Hematopoietic multipotent progenitor cell treated with erythropoietin and hydrocortisone succinate and interleukin-3 and kit ligand, for 17 days (in vitro differentiated cells): ENCODE measurements around the gene ST7.
"Not testable (repeated sequence)": the region's sequence is repeated elsewhere in the genome, so short reads cannot be mapped to it uniquely, and the experiment has no call there.

ENCODE experiments used
- DNase-seq: peaks from one replicate; pipeline ENCODE4 v3.0.0-alpha.2; 2015; ENCODE audit warnings: low spot score

ST7 gene

DNA sequence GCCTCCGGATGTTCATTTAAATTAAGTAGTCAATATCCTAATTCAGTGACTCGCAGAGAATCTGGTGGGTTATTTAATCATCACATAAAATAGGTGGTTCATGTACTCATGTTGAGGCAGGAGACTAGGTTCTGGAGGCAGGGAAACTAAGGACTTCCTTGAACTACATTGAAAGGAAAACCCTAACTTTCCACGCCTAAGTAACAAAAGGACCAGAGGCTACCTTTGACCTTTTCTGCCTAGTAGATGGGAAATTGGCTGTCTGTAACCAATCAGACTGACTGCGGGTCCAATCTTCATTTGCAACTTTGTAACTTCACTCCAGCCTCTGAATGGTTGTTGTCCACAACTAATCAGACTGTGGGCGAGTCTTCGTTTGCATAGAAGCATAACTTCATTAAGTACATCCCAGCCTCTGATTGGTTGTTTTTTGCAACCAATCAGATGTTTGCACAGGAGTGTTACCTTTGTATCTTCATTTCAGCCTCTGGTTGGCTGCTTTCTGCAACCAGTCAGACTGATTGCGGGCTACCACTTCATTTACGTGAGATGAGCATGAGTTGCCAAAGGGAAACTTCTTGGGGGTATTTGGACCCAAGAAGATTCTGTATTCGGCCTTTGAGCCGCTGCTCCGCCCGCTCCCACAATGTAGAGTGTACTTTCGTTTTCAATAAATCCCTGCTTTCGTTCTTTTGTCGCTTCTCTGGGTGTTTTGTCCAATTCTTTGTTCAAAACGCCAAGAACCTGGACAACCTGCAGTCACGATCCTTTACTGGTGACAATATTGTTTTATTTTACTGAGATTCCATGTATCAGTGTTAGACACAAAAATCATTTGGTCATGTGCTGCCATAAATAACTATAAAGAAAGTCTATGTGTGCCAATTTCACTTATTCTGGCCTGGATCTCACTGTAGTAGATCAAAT is 1.7 kb upstream of the ST7 start:
- DNase-seq = peak; percentile 60

GRCh38 chr7:116952635-116953371 is 498 bp upstream of the ST7 start:
- peak; percentile 45 for DNase-seq

- peak; percentile 47 for DNase-seq
Measured at GRCh38 chr7:116953906-116954838, 871 bp downstream of the ST7 start.

DNA sequence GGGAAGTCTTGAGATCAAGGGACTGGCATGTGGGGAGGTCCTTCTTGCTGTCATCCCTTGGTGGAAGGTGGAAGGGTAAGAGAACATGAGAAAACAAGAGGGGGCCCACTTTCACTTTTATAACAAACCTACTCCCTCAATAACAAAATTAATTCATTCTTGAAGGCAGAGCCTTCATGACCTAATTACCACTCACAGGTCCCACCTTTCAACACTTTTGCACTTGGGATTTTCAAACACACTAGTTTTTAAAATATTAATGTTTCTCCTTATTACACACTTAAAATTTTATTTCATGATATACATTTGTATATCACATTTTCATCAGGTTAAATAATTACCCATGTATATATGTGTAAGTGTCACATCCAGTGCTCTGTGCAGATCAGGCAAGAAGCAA is 2.0 kb downstream of the ST7 start:
- no peak for DNase-seq

DNA sequence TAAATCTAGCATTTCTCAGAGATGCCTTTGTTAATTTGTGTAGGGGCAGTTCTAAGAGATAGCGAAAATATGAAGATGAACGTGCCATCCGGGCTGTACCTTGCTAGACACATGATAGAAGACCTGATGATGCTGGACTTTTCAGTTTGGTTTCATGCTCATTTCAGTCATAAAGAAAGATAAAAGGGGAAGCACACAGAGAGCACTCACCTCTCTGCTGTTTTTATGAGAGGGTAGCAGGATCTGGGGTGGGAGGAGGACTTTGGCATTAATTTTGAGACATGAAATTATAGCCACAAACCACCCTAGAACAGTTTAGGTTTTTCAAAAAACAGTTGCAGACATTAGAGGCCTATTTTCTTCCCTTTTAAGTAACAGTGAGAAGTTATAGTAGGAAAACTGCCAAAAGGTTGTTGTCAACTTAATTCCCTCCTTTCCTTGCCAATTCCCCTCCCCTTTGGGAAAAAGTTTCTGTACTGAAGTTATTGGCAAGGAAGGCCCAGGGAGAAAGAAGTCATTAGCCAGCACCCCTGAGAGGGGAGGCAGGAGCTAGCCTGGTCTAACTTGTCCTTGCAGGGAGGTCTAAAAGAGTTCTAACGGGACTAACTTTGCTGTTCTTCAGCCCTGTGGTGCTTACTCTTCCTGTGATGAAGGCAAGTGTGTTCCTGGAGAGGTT is 2.6 kb downstream of the ST7 start:
- peak; percentile 25 for DNase-seq

GRCh38 chr7:116956477-116956804 is 3.1 kb downstream of the ST7 start:
- no peak for DNase-seq

- no peak for DNase-seq
Measured at GRCh38 chr7:116957874-116958273, 4.6 kb downstream of the ST7 start.

GRCh38 chr7:116961966-116962673 is 8.8 kb downstream of the ST7 start:
- DNase-seq = not testable (repeated sequence)

DNA sequence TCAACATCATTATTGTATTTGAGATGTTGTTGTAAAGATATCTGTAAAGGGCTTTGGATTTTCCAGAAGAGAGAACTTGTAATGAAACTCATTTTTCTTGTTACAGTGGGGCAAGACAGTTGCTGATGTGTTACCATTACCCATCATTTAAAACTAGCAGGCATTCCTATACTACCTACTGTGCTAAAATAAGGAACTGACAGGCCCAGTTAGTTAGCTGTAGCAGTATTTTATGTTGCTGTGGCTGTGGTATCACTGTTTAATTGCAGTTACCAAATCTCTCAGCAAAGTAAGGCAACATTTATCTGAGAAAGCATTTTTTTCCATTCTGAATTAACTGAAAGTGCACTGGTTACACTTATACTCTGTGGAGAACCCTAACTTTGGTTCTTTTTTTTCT is 9.9 kb downstream of the ST7 start:
- no peak for DNase-seq

- no peak for DNase-seq
Measured at GRCh38 chr7:116966601-116967000, 13.3 kb downstream of the ST7 start.

DNA sequence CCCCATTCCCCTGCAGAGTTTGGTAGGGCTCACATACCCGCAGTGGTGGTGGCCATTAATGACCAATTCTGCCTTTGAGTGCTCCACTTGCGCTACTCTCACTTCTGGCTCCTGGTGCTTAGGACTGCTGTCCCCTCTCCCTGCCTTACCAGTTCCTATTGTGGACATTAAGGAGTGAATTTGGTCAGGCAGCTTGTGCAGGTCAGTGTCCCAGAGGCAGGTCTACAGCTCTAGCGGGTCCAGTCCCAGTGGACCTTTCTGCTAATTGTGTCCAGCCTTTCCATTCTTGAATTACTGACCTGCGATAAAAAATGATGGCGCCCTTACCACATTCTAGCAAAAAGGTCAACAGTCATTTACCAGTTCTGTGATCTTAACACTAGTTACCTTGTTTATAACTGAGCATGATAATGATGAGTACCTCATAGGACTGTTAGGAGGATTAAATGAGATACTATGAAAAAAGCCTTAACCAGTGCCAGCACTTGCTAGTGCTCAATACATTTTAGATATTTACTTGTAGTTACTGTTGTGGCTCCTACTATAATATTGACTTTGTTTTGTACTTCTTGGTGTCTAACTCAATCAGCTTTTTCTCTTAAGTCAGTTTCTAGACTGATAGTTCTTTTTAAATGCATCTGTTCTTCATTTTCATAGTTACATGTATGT is 14.1 kb downstream of the ST7 start:
- no peak for DNase-seq

GRCh38 chr7:116967983-116968382 is 14.7 kb downstream of the ST7 start:
- DNase-seq = no peak

DNA sequence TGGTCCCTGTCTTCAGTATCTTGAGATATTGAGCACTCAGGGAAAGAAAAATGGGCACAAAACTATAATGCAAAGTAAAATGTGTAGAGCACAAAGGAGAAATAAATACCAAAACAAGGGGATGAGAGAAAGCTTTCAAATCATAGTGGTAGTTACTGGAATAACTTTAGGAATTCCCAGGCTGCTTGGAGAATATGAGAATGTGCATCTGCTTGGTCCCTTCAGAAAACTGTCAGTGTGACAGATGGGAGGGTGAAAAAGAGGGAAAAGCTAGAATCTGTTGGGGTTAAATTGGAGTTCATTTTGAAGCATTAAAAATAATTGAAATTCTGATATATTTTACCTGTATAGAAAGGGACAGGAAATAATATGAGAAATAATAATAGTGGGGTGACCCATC is 15.3 kb downstream of the ST7 start:
- no peak for DNase-seq

DNA sequence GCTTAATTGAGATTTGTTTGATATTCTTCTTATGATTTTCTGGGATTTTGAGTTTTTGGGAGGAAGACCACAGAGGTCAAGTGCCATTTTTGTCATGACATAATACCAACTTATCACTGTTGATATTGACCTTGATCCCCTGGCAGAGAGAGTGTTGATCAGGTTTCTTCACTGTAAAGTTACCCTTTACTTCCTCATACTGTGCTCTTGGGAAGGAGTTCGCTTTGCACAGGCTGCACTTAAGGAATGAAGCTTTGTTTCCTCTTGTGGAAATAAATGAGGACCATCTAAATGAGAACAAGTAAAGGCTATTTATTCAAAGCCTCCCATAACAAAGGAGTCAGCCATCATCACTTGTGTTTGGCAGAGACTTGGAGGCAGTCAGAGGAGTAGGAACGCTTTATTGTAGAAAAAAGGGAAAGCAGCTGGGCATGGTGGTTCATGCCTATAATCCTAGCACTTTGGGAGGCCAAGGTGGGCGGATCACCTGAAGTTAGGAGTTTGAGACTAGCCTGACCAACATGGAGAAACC is 16.1 kb downstream of the ST7 start:
- DNase-seq = no peak

DNA sequence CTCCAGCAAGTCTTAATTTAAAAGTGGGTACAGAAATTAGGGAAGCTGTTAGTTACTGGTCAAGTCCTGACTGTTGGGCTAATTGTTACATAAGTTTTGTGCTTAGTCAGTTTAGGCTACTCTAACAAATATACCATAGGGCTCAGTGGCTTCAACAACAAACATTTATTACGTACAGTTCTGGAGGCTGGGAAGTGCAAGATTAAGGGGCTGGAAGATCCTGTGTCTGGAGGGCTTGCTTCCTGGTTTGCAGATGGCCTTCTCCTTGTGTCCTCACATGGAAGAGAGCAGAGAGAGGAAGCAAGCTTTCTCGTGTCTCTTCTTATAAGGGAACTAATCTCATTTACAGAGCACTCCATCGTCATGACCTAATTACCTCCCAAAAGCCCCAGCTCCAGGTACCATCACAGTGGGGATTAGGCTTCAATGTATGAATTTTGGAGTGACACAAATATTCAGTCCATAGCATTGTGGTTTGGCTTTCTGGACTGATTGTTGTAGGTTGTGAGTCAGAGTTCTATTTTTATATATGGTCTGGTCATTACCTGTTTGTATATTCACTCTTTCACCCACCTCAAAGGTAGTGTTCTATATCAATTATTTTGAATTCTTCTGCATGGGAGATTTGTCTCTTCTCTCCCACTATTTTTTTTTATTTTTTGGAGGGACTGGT is 17.1 kb downstream of the ST7 start:
- no peak for DNase-seq

DNA sequence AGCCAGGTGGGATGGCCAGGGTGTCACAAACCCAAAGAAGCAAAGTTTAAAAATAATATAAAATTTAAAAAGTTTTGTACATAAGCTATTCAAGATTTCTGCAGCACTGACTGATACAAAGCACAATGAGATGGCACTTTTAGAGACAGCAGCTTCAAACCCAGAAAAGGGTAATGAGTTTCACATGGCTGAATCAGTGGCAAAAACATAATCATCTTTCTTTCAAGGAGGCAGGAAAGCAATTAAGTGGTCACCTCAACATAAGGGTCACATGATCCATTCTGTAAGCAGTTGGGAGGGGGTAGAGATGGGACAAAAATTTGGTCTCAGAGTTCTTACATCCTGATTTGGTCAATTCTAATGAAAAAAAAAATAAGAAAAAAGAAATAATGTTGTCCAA is 17.9 kb downstream of the ST7 start:
- DNase-seq = not testable (repeated sequence)

DNA sequence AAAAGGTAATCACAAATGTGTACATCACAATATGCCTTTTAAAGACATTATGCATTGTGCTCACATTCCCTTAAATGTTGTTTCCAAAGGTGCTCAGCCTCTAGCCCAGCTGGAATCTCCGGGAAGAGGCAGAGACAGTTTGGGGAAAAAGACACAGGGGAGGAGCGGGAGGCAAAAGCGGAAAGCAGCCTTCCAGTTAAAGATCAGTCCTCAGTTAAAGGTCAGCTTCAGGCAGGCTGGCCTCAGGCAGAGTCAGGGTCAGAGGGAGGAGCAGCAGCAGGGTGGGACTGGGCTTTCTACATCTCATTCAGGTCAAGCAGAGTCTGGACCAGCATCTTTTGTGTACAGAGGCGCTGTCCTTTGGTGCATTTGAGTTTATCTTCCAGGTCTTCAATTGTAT is 18.6 kb downstream of the ST7 start:
- no peak for DNase-seq

DNA sequence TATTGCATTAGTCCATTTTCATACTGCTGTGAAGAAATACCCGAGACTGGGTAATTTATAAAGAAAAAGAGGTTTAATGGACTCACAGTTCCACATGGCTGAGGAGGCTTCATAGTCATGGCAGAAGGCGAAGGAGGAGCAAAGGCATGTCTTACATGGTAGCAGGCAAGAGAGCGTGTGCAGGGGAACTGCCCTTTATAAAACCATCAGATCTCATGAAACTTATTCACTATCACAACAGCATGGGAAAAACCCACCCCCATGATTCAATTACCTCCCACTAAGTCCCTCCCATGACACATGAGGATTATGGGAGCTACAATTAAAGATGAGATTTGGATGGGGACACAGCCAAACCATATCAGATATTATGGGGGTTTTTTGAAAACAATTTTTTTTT is 21.7 kb downstream of the ST7 start:
- DNase-seq = not testable (repeated sequence)

DNA sequence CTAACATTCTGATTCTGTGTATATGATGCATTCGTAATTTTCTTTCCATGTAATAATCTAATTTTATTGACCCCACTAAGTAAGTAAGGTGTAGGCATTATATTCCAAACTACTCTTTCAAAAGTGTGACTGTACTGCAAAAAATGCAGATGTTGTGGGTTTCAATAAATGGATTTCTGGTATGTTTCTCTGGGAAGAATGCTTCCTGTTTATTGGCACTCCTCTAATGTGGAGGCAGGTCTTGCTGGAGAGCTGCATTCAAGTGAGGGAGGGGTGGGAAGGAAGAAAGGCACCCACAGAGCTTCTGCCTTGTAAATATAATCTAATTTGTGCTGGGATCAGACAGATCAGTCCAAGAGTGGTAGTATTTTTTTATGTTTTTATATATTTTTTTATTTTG is 23.9 kb downstream of the ST7 start:
- DNase-seq = no peak

GRCh38 chr7:116978006-116978405 is 24.7 kb downstream of the ST7 start:
- DNase-seq = no peak
